AG09319 (cell line): ENCODE results near the gene C22orf15.
A peak's percentile ranks its signal among the peaks of the same experiment; 100 is the strongest.

Source experiments
- DNase-seq: peaks from one replicate; pipeline ENCODE4 v3.0.0-alpha.2; 2010; ENCODE audit warnings: low read depth; ENCODE audit errors: extremely low read depth
- TF ChIP-seq, protein P1 (sequence below): IDR thresholded peaks from 2 replicates; pipeline ENCODE4 v1.5.1; 2011; ENCODE audit warnings: low read depth, mild to moderate bottlenecking, inconsistent platforms, low read length, moderate library complexity

Gene C22orf15

GRCh38 chr22:23786752-23787599 is 24.2 kb downstream of the C22orf15 start, which contains the start of gene SMARCB1:
Gene SMARCB1, plus strand, starts transcription at chr22:23786966. Its CDS starts 204 bp downstream, at chr22:23787170.
- TF ChIP-seq, protein P1, sequence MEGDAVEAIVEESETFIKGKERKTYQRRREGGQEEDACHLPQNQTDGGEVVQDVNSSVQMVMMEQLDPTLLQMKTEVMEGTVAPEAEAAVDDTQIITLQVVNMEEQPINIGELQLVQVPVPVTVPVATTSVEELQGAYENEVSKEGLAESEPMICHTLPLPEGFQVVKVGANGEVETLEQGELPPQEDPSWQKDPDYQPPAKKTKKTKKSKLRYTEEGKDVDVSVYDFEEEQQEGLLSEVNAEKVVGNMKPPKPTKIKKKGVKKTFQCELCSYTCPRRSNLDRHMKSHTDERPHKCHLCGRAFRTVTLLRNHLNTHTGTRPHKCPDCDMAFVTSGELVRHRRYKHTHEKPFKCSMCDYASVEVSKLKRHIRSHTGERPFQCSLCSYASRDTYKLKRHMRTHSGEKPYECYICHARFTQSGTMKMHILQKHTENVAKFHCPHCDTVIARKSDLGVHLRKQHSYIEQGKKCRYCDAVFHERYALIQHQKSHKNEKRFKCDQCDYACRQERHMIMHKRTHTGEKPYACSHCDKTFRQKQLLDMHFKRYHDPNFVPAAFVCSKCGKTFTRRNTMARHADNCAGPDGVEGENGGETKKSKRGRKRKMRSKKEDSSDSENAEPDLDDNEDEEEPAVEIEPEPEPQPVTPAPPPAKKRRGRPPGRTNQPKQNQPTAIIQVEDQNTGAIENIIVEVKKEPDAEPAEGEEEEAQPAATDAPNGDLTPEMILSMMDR: no peak
- DNase-seq: peak; percentile 66

GRCh38 chr22:23787600-23787896 is 24.8 kb downstream of the C22orf15 start:
- TF ChIP-seq, protein P1: no peak
- DNase-seq: no peak

DNA sequence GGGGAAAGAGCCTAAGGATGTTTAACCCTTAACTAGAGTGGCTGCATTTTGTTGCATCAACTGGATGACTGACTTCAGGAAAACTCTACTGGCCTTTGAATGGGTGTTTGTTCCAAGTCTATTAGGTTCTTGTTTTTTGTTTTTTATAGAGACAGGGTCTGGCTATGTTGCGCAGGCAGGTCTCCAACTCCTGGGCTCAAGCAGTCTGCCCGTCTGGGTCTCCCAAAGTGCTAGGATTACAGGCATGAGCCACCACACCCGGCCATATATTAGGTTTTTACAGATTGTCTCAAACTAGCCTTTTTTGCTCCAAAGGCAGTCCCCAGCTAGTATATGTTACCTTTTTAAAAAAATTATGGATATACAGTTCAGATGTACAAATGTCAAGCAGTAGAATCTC is 25.1 kb downstream of the C22orf15 start:
- no peak for DNase-seq
- TF ChIP-seq, protein P1: no peak

- TF ChIP-seq, protein P1: no peak
- DNase-seq: no peak
Observed at GRCh38 chr22:23789121-23789520, 26.3 kb downstream of the C22orf15 start.

- DNase-seq: no peak
- TF ChIP-seq, protein P1: no peak; the same call in none of the 2 replicates
Observed at GRCh38 chr22:23789638-23790037, 26.8 kb downstream of the C22orf15 start.

- TF ChIP-seq, protein P1: no peak
Observed at GRCh38 chr22:23790819-23791737, 28.3 kb downstream of the C22orf15 start.

More at GRCh38 chr22:23790819-23791737, 28.3 kb downstream of the C22orf15 start:
- peak; percentile 89 for DNase-seq
